MM.1S (cell line): ENCODE measurements around the gene R3HDM4.

Experiments
- EZH2 ChIP-seq: fragments of 300-600 bp; sonication (generic); optimal IDR thresholded peaks from 2 replicates; pipeline ENCODE3; 2017; ENCODE audit warnings: low read depth, mild to moderate bottlenecking, antibody characterized with exemption, low read length, mixed read lengths
- EZH2phosphoT487 ChIP-seq: fragments of 300-600 bp; sonication (generic); IDR thresholded peaks from 2 replicates; pipeline ENCODE4 v1.6.1; 2018; ENCODE audit warnings: antibody characterized with exemption, low read length
- TF ChIP-seq, protein P1 (sequence below): fragments of 300-600 bp; sonication (generic); IDR thresholded peaks from 2 replicates; pipeline ENCODE4 v1.5.1; 2016; ENCODE audit warnings: antibody characterized with exemption, low read length, mixed read lengths

DNA sequence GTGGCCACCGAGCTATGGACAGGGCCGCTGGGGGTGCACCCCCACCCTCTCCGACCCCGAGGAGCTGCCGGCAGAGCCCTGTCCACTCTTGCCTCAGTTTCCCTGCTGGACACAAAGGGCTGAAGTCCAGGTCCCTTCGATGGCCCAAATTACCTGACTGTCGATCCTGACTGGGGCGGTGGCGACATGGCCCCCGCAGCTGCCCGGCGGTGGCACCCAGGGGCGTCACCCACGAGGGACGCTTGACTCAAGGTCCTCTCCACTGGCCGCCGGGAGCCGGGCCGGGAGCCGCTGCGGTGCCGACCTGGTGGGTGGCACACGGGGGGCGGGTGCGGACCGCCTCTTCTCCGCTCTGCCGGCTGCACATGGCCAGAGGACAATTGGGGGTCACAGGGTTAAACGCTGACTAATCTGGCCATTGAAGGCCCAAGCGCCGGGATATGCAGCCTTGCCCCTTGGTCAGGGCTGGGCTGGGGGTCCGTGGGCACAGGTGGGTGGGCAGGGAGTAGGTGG, 29.2 kb upstream of the R3HDM4 start:
- no peak for TF ChIP-seq EZH2
- TF ChIP-seq, protein P1, sequence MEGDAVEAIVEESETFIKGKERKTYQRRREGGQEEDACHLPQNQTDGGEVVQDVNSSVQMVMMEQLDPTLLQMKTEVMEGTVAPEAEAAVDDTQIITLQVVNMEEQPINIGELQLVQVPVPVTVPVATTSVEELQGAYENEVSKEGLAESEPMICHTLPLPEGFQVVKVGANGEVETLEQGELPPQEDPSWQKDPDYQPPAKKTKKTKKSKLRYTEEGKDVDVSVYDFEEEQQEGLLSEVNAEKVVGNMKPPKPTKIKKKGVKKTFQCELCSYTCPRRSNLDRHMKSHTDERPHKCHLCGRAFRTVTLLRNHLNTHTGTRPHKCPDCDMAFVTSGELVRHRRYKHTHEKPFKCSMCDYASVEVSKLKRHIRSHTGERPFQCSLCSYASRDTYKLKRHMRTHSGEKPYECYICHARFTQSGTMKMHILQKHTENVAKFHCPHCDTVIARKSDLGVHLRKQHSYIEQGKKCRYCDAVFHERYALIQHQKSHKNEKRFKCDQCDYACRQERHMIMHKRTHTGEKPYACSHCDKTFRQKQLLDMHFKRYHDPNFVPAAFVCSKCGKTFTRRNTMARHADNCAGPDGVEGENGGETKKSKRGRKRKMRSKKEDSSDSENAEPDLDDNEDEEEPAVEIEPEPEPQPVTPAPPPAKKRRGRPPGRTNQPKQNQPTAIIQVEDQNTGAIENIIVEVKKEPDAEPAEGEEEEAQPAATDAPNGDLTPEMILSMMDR: no peak
- no peak for TF ChIP-seq EZH2phosphoT487
